Choroid plexus epithelial cell (primary cell): Measurements from ENCODE around the gene KRCC1.

Experiments used
- DNase-seq: peaks from one replicate; pipeline ENCODE4 v3.0.0-alpha.2; 2010; ENCODE audit warnings: low read depth
- H3K4me3 ChIP-seq: 2 replicates; pipeline ENCODE4 v1.5.1; 2011; ENCODE audit warnings: low read depth, mild to moderate bottlenecking, control low read depth, low read length, moderate library complexity
- CTCF ChIP-seq: conservative IDR thresholded peaks from 2 replicates; pipeline ENCODE4 v1.5.1; 2011; ENCODE audit warnings: low read depth, mild to moderate bottlenecking, control low read depth, inconsistent platforms, low read length, moderate library complexity

KRCC1 gene

GRCh38 chr2:88087073-88087472, 31.5 kb upstream of the KRCC1 start:
- no peak for TF ChIP-seq CTCF
- no peak overlapping the region for H3K4me3 ChIP-seq

GRCh38 chr2:88086401-88086800, 30.8 kb upstream of the KRCC1 start:
- no peak for TF ChIP-seq CTCF
- no peak for DNase-seq
- H3K4me3 ChIP-seq, result no peak overlapping the region

More at GRCh38 chr2:88087073-88087472, 31.5 kb upstream of the KRCC1 start:
- no peak for DNase-seq

DNA sequence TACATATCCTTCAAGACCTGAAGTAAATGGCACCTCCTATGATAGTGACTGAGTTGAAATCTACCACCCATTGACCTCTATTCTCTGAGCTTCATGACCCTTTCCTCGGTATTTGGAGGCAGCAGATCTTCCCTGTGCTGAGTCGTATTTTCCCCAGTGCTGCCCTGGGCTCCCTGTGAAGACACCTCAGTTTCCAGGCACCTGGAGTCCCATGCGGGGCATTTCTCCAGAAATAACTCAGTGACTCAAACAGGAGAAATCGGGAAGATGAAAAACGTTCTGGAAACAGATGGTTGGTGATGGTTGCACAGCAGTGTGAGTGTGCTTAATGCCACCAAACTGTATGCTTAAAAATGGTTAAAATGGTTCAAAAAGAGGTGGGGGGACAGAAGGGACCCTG, 30.0 kb upstream of the KRCC1 start:
- TF ChIP-seq CTCF, result no peak
- no peak overlapping the region for H3K4me3 ChIP-seq
- DNase-seq, result no peak

- no peak for TF ChIP-seq CTCF
- DNase-seq, result no peak
- no peak overlapping the region for H3K4me3 ChIP-seq
Observed at GRCh38 chr2:88085099-88085498, 29.5 kb upstream of the KRCC1 start.

DNA sequence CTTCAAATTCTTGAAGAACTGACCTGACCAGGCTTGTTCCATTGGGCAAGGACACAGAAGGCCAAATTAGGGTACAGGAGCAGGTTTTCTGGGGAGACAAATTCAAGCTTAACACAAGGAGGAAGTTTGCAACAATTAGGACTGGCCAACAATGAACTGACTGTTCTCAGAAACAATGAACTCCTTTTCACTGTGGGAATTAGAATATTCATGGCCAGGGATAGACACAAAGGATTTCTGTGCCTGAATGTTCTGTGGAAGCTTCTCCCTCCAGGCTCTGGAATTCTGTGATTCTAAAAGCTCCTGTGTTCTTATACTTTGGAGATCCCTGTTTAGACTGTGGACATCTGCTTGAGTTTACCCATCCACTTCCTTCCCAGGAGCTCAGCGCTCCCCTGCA, 27.2 kb upstream of the KRCC1 start:
- DNase-seq, result no peak
- H3K4me3 ChIP-seq, result no peak overlapping the region
- no peak for TF ChIP-seq CTCF

DNA sequence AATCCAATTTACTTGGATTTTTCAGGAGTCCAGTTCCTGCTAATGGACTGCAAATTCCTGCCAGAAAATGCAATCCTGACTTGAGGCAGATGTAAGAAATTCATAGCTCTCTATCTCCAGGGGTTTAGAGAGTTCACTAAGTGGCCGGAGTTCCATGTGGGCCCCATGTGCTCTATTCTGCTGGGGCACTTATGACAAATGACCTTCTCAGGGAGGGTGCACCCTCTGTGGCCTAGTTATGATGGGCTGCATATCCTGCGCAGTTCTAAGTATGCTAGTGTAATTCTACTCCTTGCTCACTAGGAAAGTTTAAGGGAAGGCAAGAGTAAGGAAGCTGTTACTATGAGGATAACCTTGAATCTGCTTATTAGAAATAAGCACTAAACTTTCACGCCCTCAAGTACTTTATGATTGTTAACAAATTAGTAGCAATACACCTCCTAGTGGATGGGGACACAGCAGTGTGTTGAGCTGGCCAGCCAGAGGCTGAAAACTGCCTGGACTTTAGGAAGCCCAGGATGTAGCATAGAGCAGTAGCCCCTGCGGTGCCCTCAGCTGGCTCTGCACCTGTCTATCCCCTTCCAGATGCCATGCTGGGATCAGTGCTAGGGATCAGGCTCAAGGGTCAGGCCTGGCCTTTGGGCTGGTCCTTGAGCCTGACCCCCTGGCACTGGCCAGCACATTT, 26.5 kb upstream of the KRCC1 start:
- no peak for DNase-seq
- no peak for TF ChIP-seq CTCF
- H3K4me3 ChIP-seq, result no peak overlapping the region

DNA sequence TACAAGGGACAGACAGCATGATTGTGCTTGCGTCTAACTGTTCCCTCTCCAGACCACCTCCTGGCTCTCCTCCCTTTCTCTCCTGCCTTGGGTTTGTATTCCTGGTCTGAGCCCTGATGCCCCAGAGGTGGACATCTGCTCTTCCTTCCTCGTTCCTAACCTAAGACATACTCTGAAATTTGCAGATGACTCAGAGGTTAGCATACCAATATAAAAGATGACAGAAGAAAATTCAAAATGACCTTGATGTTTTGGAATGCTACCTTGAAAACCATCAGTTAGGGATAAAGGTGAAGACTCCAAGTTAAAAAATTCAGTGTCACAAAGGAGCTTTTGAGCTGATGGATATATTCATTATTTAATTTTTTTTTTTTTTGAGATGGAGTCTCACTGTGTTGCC, 25.0 kb upstream of the KRCC1 start:
- H3K4me3 ChIP-seq, result no peak overlapping the region
- DNase-seq, result no peak
- TF ChIP-seq CTCF, result no peak
